G401.6 (cell line): ENCODE measurements around the gene RAD23A.

ENCODE experiments used
- FAIRE-seq: peaks from 2 replicates; lab custom pipeline; 2012; peaks lifted over from hg19 to GRCh38; lab: Jason Lieb, UNC

RAD23A gene

DNA sequence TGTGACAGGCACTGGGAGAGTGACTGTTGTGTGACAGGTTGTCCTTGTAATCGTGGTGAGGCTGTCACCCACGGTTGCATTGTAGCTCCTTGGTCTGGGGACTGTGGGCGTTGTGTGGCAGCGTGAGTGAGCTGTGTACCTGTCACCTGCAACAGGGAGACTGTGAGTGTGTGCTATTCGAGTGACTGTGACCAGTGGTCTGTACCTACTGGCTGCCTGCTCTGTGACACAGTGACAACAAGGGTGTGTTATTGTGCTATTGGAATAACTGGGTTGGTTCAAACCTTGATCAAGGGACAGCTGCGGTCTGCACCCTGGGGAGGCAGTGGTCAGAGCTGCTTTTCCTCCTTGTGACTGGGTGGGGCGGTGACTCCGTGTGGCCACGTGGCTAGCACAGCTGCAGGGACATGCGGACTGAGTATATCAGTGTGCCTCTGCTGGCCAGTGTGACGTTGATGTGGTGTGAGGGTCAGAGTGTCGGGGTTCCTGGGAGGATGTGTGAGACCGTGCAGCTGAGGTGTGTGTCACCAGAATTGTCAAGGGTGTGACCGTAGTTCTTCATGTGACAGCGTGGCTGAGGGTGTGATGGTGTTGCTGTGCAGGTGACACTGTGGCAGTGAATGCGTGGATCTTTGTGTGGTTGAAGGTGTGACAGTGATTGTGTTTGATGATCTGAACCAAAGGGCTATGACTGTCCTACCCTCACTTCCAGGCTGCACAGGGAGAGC is 39.6 kb downstream of the RAD23A start:
- no peak for FAIRE-seq

DNA sequence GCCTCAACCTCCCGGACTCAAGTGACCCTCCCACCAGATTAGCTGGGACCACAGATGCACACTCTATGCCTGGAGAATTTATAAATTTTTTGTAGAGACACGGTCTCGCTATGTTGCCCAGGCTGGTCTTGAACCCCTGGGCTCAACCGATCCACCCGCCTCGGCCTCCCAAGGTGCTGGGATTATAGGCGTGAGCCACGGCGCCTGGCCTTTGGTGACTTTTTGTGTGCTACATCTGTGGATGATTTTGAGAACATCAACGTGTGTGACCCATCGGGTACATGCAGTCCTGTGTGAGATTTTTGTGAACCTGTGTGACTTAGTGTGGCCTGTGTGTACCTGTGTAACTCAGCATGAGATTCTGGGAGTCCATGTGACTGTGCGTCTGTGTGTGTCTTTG is 41.1 kb downstream of the RAD23A start:
- no peak for FAIRE-seq

DNA sequence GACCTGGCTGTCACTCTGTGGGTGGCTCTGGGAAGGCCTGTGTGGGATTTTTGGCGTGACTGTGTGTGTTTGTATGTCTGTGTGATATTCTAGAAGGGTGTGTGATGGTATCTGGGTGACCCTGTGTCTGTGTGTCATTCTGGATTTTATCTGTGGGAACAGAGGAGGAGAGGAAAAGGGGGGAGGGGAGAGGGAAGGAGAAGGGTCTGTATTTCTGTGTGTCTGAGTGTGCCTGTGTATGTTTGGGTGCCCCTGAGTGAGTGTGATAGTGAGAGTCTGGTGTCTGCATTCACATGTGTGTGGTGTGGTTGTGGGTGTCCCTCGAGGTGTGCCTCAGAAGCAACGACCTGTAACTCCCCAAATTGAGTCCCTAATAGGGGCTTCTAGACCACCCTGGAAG is 41.5 kb downstream of the RAD23A start:
- no peak for FAIRE-seq

DNA sequence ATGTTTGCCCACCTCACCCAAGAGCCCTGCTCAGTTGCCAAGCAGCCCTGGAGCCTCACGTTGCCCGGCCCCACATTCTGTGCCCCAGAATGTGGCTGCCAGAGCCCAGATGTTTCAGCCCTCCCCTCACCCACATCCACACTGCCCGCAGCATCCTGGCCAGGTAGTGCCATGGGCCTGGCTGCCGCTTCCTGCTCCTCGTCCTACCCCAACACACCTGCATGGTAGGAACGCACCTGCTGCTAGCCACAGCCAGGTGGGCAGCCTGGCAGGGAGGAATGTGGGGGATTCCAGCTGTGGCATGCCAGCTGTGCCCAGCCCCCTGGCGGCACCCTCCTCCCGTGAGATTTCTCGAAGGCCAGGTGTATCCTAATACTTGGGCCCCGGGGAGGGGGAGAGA is 42.1 kb downstream of the RAD23A start:
- FAIRE-seq = no peak

DNA sequence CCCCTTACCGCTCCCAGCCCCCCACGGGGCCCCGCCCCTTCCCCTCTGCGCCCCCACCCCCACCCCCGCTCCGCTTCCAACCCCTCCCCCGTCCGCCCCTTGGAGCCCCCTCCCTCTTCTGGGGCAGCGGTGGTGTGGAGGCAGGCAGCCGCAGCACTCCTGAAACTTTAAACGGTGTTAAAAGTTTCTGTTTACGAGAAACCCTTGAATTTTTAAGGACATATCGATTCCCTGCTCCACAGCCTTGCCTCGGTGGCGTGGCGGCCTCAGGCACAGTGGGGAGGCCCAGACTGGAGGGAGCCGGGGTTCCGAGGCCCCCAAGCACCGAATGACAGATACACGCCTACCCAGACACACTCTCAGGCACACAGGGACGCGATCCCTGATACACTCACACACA is 44.8 kb downstream of the RAD23A start:
- FAIRE-seq = no peak

DNA sequence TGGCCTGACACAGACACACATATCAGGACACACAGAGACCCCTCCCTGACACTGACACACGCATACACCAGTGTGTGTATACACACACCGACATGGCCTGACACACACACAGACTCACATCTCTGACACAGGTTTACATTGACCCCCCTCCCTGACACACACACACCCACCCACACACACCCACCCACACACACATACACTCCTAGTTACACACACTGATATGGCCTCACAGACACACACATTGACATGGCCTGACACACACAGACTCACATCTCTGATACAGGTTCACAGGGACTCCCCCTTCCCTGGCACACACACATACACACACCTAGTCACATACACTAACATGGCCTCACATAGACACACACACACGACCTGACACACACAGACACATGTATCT is 45.2 kb downstream of the RAD23A start:
- no peak for FAIRE-seq

DNA sequence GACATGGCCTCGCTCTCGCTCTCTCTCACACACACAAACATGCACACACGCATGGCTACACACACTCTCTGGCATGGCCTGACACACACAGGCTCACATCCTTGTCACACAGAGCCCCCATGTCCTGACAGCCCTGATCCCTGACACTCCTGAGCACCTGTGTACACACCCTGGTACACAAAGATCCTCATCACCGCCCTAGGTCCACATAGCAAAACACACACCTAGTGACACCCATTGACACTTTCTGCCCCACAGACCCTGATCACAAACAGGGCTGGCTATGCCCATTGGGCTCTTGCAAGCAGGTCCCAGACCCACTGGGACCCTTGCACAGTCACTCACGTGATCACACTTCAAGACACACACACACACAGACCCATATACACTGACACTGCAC is 45.6 kb downstream of the RAD23A start:
- no peak for FAIRE-seq

DNA sequence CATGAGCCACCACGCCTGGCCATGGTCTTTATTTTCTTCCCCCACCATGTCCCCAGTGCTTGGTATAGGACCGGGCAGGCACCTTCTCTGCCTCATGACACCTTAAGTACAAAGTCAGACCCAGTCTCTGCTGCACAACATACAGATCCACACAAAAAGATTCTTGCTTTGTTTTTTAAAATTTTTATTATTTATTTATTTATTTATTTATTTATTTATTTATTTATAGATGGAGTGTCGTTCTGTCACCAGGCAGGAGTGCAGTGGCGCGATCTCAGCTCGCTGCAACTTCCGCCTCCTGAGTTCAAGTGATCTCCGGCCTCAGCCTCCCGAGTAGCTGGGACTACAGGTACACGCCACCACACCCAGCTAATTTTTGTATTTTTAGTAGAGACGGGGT is 47.1 kb downstream of the RAD23A start:
- no peak for FAIRE-seq

DNA sequence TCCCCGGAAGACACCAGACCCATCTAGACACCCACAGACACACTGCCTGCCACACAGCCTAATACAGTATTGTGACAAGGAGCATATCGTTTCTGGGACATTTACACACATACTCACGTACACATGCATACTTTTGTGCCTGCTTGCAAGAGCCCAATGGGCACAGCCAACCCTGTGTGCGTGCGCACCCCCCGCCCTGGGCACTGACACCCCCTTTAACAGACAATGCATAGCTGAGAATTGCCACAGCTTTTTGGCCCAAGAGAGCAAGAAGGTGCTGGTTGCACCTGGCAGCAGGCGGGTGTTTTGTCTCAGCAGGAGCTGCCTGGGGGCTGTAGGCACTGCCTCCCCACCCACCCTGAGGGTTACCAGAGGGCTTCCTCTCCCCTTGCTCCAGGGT is 47.9 kb downstream of the RAD23A start:
- no peak for FAIRE-seq

DNA sequence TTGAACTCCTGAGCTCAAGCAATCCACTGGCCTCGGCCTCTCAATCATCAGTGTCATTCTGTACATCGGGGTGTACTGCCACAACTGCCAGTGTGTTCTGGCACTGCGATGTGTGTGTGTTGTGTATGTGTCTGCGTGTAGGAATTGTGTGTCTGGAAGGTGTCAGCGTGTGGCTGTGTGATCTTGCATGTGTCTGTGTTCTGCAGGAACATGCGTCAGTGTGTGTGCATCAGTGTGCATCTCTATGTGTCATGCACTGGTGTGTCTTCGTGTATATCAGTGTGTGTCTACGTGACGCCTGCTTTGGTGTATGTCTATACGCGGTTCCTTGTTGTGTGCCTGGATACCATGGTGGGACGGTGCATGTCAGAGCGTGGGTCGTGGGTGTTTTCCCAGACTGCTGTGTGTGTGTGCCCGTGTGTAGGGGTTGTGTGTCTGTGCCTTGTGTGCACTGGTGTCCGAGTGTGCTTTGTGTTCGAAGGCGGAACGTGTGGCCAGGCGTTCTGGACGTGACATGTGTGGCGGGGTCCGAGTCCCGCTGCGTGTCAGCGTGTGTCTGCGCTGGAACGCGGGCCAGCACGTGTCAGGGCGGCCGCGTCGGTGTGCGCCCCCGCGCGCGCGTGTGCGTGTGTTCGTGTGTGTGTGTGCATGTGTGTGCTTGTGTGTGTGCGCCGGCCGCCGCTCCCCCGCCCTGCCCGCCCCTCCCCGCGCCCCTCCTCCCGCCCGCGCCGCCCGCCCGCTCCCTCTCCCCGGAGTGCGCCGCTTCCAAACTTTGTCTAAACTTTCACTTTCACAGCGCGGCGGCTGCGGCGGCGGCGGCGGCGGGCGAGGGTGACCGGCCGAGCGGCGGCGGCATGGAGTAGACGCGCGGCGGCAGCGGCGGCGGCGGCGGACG is 49.3 kb downstream of the RAD23A start, which contains the start of gene NFIX:
TSS of gene NFIX (plus strand) at position 775 of the 895 bp plus-strand sequence. CDS start 363 bp downstream, outside the sequence.
- FAIRE-seq = no peak

DNA sequence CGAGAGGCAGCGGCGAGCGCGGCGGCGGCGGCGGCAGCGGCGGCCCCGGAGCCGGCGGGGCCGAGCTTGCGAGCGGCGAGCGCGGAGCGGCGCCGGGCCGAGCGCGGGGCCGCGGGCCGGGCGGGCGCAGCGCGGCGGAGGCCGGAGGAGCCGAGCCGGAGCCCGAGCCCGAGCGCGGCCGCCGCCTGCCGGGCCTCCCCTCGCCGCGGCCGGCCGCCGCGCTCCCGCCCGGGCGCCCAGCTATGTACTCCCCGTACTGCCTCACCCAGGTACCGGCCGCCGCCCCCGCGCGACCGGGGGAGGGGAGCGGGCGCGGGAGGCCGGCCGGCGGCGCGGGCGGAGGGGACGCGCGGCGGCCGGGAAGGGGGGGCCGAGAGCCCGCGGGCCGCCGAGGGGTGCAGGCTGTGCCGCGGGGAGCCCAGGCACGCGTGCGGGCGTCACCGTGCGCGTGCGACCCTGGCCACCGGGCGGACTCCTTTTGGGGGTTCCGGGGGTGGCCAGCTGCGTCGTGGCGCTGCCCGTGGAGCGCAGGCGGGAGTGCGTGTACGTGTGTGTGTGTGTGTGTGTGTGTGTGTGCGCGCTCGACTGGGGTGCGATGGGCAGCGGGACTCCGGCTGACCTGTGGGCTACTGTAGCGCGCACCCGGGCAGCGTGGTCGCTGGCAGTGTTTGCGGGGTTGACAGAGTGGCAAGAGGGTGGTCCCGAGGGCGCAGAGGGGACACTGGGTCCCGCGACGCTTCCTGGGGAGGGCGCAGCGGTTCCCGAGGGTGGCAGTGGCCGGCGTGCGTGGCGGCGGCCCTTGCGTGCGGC is 50.1 kb downstream of the RAD23A start:
- no peak for FAIRE-seq

DNA sequence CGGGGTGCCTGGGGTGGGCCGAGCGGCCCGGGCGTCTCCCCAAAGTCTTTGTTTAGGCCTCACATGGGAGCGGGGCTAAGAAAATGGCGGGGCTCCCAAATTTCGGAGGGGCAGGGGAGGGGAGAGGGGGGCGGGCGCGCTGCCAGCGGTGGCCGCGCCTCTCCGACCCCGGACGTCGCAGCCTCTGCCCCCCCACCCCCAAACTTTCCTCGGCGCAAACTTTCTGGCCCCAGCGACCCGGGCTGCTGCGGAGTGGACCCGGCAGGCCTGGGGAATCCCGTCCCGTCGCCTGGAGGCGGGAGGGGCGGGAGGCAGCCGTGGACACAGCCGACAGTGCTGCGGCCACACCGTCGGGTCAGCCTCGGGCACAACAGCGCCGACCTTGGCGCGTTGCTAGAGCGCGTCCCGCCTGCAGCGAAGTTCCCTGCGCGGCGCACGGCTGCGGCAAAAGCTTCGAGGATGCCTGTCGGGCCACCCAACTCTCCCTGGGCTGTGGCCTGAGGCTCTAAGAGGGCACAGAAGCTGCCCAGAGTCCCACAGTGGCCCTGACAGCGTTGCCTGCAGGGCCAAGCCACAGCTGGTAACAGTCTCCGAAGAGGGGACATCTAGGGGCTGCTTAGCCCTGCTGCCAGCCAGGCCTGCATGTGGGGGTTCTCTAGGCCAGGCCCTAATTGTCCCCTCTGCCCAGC is 50.9 kb downstream of the RAD23A start:
- no peak for FAIRE-seq

DNA sequence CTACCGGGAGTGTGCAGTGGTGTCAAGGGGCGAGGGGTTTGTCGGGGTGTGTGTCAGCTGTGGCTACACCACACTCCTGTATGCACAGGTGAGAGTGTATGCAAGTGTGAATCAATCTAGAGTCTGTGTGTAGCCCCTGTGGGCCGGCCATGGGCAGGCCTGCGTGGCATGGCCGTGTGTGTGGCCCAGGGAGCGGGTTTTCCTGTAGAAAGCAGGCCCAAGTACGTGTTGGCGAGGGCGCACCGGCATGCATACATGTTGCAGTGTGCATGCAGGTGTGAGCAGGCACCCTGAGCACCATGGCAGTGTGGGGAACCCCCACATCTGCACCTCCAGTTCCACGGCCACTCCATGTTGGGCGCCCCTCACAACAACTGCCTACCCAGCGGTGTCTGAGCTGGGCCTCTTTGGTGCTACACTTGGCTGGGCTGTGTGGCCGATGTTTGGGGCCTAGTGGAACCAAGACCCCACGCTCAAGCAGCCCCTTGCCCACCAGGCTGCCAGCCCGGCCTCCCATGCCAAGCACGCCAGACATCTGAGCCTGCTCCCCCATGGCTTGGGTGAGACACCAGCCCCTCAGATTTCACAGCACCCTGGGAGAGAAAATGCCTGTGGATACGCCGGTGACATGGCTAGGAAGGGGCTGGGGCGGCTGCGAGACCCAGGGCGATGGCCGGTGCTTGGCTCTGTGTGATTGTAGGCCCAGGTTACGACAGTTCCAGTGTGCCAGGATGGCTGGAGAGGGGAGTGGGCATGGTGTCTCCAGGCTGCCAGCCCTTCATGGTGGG is 51.7 kb downstream of the RAD23A start:
- FAIRE-seq = no peak

DNA sequence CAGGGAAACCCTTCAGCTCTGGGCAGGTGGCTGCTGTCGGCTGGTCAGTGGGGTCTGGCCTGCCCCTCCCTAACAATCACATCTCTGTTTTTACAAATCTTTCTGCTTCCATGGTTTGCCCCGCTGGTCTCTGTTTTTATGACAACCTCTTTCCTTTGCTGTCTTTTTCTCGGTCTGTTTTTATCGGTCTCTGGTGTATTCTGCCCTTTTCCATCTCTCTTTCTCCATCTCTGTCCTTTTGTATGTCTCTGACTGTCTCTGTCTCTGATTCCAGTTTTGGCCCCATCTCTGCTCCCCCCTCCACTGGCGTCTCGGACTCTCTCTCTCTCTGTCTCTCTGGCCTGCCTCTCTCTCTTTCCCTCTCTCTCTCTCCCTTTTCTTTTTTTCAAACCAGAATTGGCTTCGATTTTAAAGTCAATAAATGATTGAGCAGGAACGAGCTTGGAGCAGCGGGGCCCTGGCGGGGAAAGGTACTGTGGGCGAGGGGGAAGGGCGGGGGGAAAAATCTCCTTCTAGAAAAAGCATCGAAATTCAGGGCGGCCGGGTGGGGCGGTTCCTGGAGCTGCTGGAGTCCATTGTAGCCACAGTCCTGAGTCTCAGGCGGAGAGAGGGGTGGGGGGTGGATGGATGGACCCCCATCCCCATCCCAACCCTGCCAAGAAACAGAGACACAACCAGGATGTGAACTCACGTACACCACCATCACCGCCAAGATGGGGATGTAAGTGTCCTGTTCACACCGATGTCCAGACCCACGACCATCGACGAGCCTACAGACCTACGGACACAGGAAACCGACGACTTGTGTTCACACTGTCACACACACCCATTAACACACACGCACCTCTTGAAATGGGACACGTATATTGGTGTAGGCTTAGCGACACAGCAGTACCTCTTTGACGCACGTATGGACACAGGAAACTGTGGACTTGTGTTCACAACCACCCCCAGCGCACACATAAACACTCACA is 52.6 kb downstream of the RAD23A start:
- no peak for FAIRE-seq

DNA sequence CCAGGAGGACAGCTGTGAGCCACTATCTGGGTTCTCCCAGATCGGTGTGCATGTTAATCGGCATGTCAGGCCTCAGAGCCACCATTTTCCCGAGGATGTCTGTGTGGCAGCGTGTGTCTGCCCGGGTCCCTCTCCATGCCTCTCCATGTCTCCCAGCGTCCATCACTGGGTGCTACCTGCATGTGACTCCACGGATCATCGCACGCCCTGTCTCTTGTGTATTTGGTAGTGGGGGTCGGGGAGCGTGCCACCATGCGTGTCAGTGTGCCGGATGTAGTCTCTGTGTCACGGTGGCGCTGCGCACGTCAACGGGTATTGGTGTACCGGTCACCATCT is 55.5 kb downstream of the RAD23A start:
- FAIRE-seq = no peak

DNA sequence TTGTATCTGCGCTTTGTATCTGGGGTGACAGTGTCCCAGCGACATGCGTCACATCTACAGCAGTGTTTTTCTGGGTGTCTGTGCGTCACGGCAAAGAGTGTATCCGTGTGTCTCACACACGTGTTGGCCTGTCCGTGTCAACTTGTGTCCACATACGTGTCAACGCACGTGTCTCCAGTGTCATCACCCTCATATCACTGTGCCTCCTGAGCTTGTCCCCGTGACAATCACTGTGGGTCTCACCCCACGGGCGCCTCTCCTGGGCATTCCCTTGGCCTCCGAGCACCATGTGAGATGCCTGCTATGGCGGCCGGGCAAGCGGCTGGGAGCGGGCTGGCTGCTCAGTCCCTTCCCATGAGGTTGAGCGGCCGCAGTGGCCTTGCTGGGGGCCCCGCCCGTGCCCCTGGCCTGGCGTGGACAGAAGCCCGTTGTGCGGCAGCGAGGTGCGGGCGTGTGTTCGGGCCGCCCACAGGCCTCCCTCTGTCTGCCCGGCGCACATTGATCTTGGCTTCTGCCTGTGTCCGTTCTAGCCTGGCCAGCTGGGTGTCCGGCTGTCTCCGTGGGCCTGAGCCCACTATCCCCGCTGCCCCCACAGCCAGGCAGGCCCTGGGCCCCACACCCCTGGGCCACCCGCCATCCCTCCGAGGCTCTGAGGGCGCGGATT is 56.0 kb downstream of the RAD23A start:
- FAIRE-seq = no peak

DNA sequence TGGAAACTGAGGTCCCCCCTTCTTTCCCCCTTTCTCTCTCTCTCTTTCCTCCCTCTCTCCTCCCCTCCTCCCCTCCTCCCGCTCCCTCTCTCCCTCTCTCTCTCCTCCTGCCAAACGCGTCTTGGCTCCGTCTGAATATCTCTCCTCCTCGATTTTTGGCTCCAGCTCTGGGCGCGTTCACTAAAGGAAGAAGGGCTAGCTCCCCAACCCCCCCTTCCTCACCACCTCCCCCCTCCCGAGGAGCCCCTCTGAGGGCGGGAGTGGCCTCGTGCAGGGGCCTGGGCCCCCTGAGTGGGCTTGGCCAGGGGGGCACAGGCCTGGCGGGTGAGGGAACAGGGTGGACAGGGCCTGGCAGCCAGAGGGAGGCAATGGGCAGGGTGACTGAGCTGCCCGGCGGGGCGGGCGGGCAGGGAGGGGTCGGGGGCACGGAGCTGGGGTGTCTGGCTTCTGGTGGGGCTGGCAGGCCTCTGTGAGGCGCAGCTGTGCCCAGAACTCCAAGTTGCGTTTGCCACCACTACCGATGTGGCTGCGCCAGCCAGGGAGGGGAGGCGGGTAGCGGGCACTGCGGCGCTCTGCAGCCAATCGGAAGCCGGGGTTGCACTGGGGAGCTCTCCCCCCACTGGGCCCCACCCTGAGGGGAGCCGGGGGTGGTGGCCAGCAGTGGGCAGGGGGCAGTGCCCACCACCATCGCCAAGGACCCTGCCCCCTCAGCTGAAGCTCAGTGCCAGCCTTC is 56.7 kb downstream of the RAD23A start:
- FAIRE-seq = no peak

DNA sequence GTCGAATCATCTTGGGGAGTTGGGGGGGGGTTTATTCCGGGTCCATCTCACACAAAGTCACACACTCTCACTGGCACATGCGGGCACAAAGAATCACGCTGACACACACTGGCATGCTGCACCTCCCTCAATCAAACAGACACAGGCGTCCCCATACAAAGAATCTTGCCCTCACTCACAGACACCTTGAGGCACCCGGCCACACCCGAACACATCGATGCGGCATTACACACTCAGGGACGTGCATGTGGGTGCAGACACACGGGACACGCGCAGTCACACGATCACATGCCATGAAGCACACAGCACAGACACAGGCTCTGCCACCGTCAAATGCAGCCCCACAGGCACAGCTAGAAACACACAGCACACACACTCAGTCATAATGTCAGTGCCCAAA is 57.4 kb downstream of the RAD23A start:
- FAIRE-seq = no peak
